Omental fat pad (tissue), 4 donors: ENCODE results near the gene MMP20. TPM values are rescaled to one million over a fixed set of nuclear protein-coding genes. Genes with fewer than 3 reads are reported as not detected.

ENCODE experiments used
- ATAC-seq: fragments of 150-250 bp; one replicate; pipeline ENCODE4 v1.9.1; 2016; ENCODE audit warnings: mild to moderate bottlenecking, moderate library complexity; ENCODE audit not compliant: low FRiP score
- DNase-seq: peaks from one replicate; pipeline ENCODE4 v3.0.0-alpha.2; 2019; ENCODE audit warnings: low spot score
- CTCF ChIP-seq, 3 donors: fragments of 450-650 bp; IDR thresholded peaks; one replicate each; pipeline ENCODE4 v1.5.1; 2016 to 2017; ENCODE audit warnings: antibody characterized with exemption in 3 of 3, mild to moderate bottlenecking in 3 of 3, moderate library complexity in 2 of 3
- total RNA-seq, 4 donors: library from RNA; depleted of rRNA; stranded (reverse); fragments of >200 nt; gene quantifications; one replicate each; pipeline ENCODE4 v1.1.0, GENCODE V29; 2016

MMP20 gene
- total RNA-seq = not detected

DNA sequence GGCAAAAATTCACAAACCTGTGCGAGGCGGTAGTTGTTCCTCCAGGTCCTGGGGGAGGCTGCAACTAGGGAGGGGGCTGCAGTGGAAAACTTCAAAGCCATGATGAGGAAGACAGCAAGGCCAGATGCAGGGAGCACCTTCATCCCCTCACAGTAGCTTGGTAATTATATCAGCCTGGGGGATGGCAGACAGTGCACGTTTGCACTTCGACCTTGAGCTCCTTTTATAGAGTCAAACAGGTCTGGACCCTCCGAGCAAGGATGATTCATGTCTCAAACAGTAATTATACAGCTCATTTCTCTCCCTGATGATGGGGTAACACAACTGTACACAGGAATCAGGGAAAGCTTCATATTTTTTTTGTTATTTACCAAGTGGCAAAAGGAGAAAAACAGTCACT, at the start of gene MMP20:
TSS of gene MMP20 (minus strand) at position 156 of the 400 bp plus-strand sequence. CDS start at position 143, 13 bp downstream.
- DNase-seq (no peak), ATAC-seq (no peak)
- no peak for TF ChIP-seq CTCF (IDR thresholded peaks at IDR 0.05)

DNA sequence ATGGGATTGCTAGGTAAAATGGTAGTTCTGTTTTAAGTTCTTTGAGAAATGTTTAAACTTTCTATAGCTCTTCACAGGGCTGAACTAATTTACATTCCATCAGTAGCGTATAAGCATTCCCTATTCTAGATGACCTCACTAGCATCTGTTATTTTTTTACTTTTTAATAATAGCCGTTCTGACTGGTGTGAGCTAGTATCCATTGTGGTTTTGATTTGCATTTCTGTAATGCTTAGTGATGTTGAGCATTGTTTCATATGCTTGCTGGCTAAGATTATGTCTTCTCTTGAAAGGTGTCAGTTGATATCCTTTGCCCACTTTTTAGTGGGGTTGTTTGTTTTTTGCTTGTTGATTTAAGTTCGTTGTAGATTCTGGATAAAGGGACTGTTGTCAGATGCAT, 44.5 kb upstream of the MMP20 start:
- ATAC-seq = no peak
- TF ChIP-seq CTCF (IDR thresholded peaks at IDR 0.05) = no peak
- no peak for DNase-seq

DNA sequence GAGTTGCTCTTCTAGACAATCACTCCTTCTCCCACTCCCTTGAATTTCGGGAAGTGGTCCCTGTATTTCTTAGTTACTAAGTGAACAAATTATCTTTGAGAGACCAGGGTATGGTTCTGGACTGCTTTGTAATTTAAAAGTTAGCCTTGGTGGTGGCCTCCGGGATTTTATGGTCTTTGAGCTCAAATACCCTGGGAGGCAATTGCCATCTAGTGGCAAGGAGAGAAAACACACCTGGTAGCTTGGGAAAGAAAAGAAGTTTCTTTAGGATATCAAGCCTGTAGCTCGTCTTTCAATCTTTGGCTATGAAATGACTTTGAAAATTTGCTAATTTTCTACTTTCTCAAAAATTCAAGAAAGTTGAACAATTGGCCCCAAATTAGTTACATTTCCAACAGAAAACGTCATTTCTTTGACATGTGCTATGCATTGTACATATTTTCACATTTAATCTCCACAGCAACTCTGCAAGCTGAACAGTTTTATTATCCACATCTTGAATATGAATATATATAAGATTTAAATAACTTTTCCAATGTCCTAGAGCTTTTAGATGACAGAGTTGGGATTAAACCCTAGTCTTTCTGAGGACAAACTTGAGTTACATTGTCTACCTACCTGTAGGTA, 41.3 kb upstream of the MMP20 start:
- ATAC-seq (no peak), DNase-seq (no peak)
- no peak for TF ChIP-seq CTCF (IDR thresholded peaks at IDR 0.05)

- DNase-seq (no peak), ATAC-seq (no peak)
- TF ChIP-seq CTCF (IDR thresholded peaks at IDR 0.05) = no peak
Observed at GRCh38 chr11:102664001-102664752, 39.0 kb upstream of the MMP20 start.

DNA sequence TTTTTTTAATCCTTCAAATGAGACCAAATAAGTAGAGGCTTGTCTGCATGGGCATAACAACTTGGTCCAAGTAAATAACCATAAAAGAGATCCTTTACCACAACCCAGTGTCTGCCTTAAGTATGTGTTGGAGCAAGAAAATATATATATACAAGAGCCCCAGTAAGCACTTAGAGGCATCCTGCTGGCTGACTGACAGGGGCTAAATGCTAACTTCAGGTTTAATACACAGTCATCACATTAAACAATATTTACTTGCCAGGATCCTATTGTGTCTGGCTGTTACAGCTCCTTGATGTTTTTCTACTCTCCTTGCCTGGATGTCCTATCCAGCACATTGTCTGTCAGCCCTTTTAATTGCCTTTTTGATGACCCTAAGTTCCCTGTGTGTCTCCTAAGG, 37.5 kb upstream of the MMP20 start:
- no peak for DNase-seq
- no peak for TF ChIP-seq CTCF (IDR thresholded peaks at IDR 0.05)
- ATAC-seq = no peak

DNA sequence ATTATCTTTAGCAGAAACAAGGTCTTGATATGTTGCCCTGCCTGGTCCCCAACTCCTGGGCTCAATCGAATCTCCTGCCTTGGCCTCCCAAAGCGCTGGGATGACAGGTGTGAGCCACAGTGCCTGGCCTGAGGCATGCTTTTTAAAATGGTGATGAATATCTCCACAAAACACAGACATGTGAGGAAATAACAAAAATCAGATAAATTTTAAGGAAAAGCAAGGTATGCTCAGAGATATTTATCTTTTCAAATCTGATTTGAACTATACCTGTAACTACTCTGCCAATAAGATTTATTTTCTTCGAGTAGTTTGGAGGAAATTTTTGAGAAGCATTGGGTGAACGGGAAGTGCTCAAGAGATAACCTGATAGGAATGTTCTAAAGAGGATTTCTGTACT, 35.9 kb upstream of the MMP20 start:
- no peak for TF ChIP-seq CTCF (IDR thresholded peaks at IDR 0.05)
- ATAC-seq (no peak), DNase-seq (no peak)

GRCh38 chr11:102656528-102656927, 31.4 kb upstream of the MMP20 start:
- no peak for DNase-seq
- ATAC-seq = no peak
- TF ChIP-seq CTCF (IDR thresholded peaks at IDR 0.05) = no peak
